GM20000 (cell line): ENCODE results near the gene ST6GALNAC5.

Source experiments
- DNase-seq: peaks from one replicate; pipeline ENCODE4 v3.0.0; 2012; ENCODE audit warnings: low spot score
- TF ChIP-seq, protein P1 (sequence below): IDR thresholded peaks from 2 replicates; pipeline ENCODE4 v1.5.1; 2012; ENCODE audit warnings: mild to moderate bottlenecking, control low read depth; ENCODE audit errors: extremely low read depth, missing control alignments

ST6GALNAC5 gene

GRCh38 chr1:76832521-76832920 is 34.8 kb upstream of the ST6GALNAC5 start:
- DNase-seq, result no peak
- TF ChIP-seq, protein P1, sequence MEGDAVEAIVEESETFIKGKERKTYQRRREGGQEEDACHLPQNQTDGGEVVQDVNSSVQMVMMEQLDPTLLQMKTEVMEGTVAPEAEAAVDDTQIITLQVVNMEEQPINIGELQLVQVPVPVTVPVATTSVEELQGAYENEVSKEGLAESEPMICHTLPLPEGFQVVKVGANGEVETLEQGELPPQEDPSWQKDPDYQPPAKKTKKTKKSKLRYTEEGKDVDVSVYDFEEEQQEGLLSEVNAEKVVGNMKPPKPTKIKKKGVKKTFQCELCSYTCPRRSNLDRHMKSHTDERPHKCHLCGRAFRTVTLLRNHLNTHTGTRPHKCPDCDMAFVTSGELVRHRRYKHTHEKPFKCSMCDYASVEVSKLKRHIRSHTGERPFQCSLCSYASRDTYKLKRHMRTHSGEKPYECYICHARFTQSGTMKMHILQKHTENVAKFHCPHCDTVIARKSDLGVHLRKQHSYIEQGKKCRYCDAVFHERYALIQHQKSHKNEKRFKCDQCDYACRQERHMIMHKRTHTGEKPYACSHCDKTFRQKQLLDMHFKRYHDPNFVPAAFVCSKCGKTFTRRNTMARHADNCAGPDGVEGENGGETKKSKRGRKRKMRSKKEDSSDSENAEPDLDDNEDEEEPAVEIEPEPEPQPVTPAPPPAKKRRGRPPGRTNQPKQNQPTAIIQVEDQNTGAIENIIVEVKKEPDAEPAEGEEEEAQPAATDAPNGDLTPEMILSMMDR, result no peak

GRCh38 chr1:76833151-76833550 is 34.1 kb upstream of the ST6GALNAC5 start:
- TF ChIP-seq, protein P1, result no peak

DNA sequence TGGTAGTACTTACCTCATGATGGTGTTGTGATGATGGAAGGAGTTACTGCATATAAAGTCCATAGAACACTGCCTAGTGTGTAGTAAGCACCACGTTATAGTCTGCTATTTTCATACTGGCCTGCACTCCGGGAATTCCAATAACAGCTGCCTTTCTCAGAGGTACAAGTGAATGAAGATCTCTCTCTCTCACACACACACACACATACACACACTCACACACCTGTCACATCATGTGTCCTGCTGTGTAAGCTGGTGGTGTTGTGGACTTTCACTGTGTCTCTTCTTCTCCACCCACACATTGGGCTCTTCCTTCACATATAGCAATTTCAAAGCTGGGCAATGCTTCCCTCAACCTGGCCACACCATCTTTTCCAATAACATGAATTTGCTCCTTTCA is 33.4 kb upstream of the ST6GALNAC5 start:
- no peak for DNase-seq
- TF ChIP-seq, protein P1, result no peak

More at GRCh38 chr1:76833151-76833550, 34.1 kb upstream of the ST6GALNAC5 start:
- DNase-seq, result no peak

GRCh38 chr1:76835203-76835602 is 32.1 kb upstream of the ST6GALNAC5 start:
- DNase-seq, result no peak
- TF ChIP-seq, protein P1, result no peak

DNA sequence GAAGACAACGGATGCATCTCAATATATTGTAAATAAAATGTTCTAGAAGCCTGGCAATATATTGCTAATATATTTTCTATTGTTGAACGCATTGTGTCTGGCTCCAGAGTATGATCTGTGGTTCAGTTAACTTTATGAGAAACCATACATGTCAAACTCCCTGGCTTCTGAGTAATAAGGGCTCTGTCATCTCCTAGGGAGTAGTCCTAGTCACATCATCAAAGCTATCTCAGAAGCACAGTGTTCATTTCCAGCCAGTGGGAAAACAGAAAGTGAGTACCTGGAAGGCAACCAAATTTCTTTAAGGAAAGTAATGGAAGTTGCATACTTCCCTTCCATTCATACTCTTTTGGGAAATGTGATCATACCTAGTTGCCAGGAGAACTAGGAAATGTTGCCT is 27.0 kb upstream of the ST6GALNAC5 start:
- no peak for DNase-seq
- TF ChIP-seq, protein P1, result no peak

- TF ChIP-seq, protein P1, result no peak
- no peak for DNase-seq
Measured at GRCh38 chr1:76841460-76841859, 25.8 kb upstream of the ST6GALNAC5 start.

GRCh38 chr1:76843821-76844464 is 23.3 kb upstream of the ST6GALNAC5 start:
- DNase-seq, result no peak
- TF ChIP-seq, protein P1, result no peak
